Astrocyte of the spinal cord (primary cell): ENCODE results near the gene ELL.

ENCODE experiments used
- DNase-seq: peaks from one replicate; pipeline ENCODE4 v3.0.0; 2011; ENCODE audit warnings: low read depth, low spot score
- H3K4me3 ChIP-seq: 2 replicates; pipeline ENCODE4 v1.5.1; 2011; ENCODE audit warnings: low read depth, mild to moderate bottlenecking, low read length, moderate library complexity
- CTCF ChIP-seq: IDR thresholded peaks from 2 replicates; pipeline ENCODE4 v1.5.1; 2012; ENCODE audit warnings: low read depth, mild to moderate bottlenecking, low read length, inconsistent platforms
- in situ Hi-C: cut with HindIII; loops from 2 replicates; pipeline ENCODE4 v1.10.0; 2017; ENCODE audit warnings: low sequenced_read_pairs

ELL gene

GRCh38 chr19:18520848-18521691 lies 800 bp downstream of the ELL start:
- peak; percentile 1 for TF ChIP-seq CTCF
- no peak for DNase-seq
- in situ Hi-C loops = no loop called here
- H3K4me3 ChIP-seq = peak overlapping the region; percentile 77

GRCh38 chr19:18519962-18520847 lies 1.7 kb downstream of the ELL start:
- TF ChIP-seq CTCF = peak; percentile 68
- peak; percentile 75 for DNase-seq
- in situ Hi-C loops = no loop called here
- peak overlapping the region; percentile 77 for H3K4me3 ChIP-seq

GRCh38 chr19:18518639-18519038 lies 3.2 kb downstream of the ELL start:
- H3K4me3 ChIP-seq = no peak overlapping the region
- no peak for TF ChIP-seq CTCF
- in situ Hi-C loops = no loop called here
- DNase-seq = no peak

- TF ChIP-seq CTCF = no peak
- no peak for DNase-seq
- in situ Hi-C loops = no loop called here
- H3K4me3 ChIP-seq = no peak overlapping the region
These were observed 4.3 kb downstream of the ELL start for GRCh38 chr19:18517606-18518005.

- TF ChIP-seq CTCF = no peak
- in situ Hi-C loops = no loop called here
- H3K4me3 ChIP-seq = no peak overlapping the region
- DNase-seq = no peak
These were observed 5.9 kb downstream of the ELL start for GRCh38 chr19:18515959-18516358.

- peak; percentile 51 for DNase-seq
- TF ChIP-seq CTCF = no peak
- H3K4me3 ChIP-seq = no peak overlapping the region
- in situ Hi-C loops = no loop called here
These were observed 6.8 kb downstream of the ELL start for GRCh38 chr19:18514800-18515682.
